HepG2 (cell line): ENCODE measurements around the gene ZNF75A. TPM values are rescaled to one million over a fixed set of nuclear protein-coding genes. Genes with fewer than 3 reads are reported as not detected.

Source experiments
- BRF2 ChIP-seq: sonication (generic); formaldehyde crosslinking; IDR thresholded peaks from 2 replicates; pipeline ENCODE4 v1.8.1; 2022; ENCODE audit warnings: mild to moderate bottlenecking, missing genetic modification reagents
- DR1 ChIP-seq: sonication (generic); formaldehyde crosslinking; IDR thresholded peaks from 2 replicates; pipeline ENCODE4 v1.8.0; 2021; ENCODE audit warnings: mild to moderate bottlenecking, missing genetic modification reagents, inconsistent platforms
- HES4 ChIP-seq: sonication (generic); formaldehyde crosslinking; IDR thresholded peaks from 2 replicates; pipeline ENCODE4 v1.9.0; 2021; ENCODE audit warnings: mild to moderate bottlenecking, missing genetic modification reagents, borderline replicate concordance
- KDM5A ChIP-seq: fragments of 200-600 bp; sonication (generic); IDR thresholded peaks from 2 replicates; pipeline ENCODE4 v1.7.0; 2018; ENCODE audit warnings: antibody characterized with exemption, mild to moderate bottlenecking, low read length, borderline replicate concordance
- NFE2L2 ChIP-seq: fragments of 150-350 bp; IDR thresholded peaks from 2 replicates; pipeline ENCODE4 v1.6.1; 2014; ENCODE audit warnings: low read length
- RBM22 ChIP-seq: fragments of 200-400 bp; formaldehyde crosslinking; optimal IDR thresholded peaks from 2 replicates; pipeline ENCODE3; 2017; ENCODE audit warnings: mild to moderate bottlenecking, low read length, moderate library complexity
- REL ChIP-seq: sonication (generic); formaldehyde crosslinking; conservative IDR thresholded peaks from 2 replicates; pipeline ENCODE4 v1.8.0; 2022; ENCODE audit warnings: mild to moderate bottlenecking, missing genetic modification reagents, moderate library complexity
- SAP130 ChIP-seq: IDR thresholded peaks from 2 replicates; pipeline ENCODE4 v1.6.1; 2016; ENCODE audit warnings: low read depth
- TFAP4 ChIP-seq: sonication (generic); IDR thresholded peaks from 2 replicates; pipeline ENCODE4 v1.6.1; 2016; ENCODE audit warnings: low read depth, borderline replicate concordance
- ZBTB20 ChIP-seq: sonication (generic); formaldehyde crosslinking; IDR thresholded peaks from 2 replicates; pipeline ENCODE4 v1.8.1; 2023; ENCODE audit warnings: missing genetic modification reagents, low read depth, mild to moderate bottlenecking, borderline replicate concordance
- ZBTB7A ChIP-seq: sonication (generic); formaldehyde crosslinking; IDR thresholded peaks from 2 replicates; pipeline ENCODE4 v1.8.0; 2022; ENCODE audit warnings: mild to moderate bottlenecking, missing genetic modification reagents
- ZNF20 ChIP-seq: sonication (generic); formaldehyde crosslinking; IDR thresholded peaks from 2 replicates; pipeline ENCODE4 v1.4.0; 2020; ENCODE audit warnings: mild to moderate bottlenecking, moderate library complexity, missing genetic modification reagents
- ZNF501 ChIP-seq: sonication (generic); formaldehyde crosslinking; IDR thresholded peaks from 2 replicates; pipeline ENCODE4 v1.5.1; 2020; ENCODE audit warnings: mild to moderate bottlenecking, moderate library complexity, missing genetic modification reagents
- ZUFSP ChIP-seq: sonication (generic); formaldehyde crosslinking; IDR thresholded peaks from 2 replicates; pipeline ENCODE4 v1.9.0; 2021; ENCODE audit warnings: missing genetic modification reagents, mild to moderate bottlenecking, borderline replicate concordance
- polyA plus RNA-seq, 8 experiments: library from polyadenylated mRNA; depleted of rRNA in 3 of 8; stranded (reverse) in 7 of 8; unstranded in 1 of 8; fragments of >200 nt; fragmentation: Illumina TruSeq in 4 of 8; extraction: Trizol in 4 of 8; gene quantifications; 2 replicates each; pipeline versions ENCODE4 v1.2.1 to v1.2.3, GENCODE V29; 2011 to 2016; ENCODE audit warnings: low read depth in 4 of 8, missing spikeins in 1 of 8, mixed read lengths in 1 of 8; ENCODE audit not compliant: insufficient read depth in 1 of 8
- total RNA-seq, 5 experiments: library from RNA; depleted of rRNA; stranded (reverse); fragments of >200 nt; fragmentation: Illumina TruSeq; extraction: Trizol; gene quantifications; 2 replicates each; pipeline ENCODE4 v1.2.3, GENCODE V29; 2016; ENCODE audit warnings: low read depth in 1 of 5
- TF ChIP-seq, protein P1 (sequence below): sonication (generic); formaldehyde crosslinking; conservative IDR thresholded peaks from 2 replicates; pipeline ENCODE4 v1.4.0; 2020; ENCODE audit warnings: mild to moderate bottlenecking, missing genetic modification reagents, moderate library complexity
- TF ChIP-seq, protein P2 (sequence below): sonication (generic); formaldehyde crosslinking; IDR thresholded peaks from 2 replicates; pipeline ENCODE4 v1.4.0; 2020; ENCODE audit warnings: missing genetic modification reagents, borderline replicate concordance
- TF ChIP-seq, protein P3 (sequence below): sonication (generic); formaldehyde crosslinking; IDR thresholded peaks from 2 replicates; pipeline ENCODE4 v1.8.1; 2023; ENCODE audit warnings: missing genetic modification reagents, mild to moderate bottlenecking, borderline replicate concordance

Gene ZNF75A
- total and polyA plus RNA-seq, 2 of the 13 experiments (the other 11 are each of a cell fraction or from before 2014, with no cell fraction given) = 1.4 to 2.1 TPM

DNA sequence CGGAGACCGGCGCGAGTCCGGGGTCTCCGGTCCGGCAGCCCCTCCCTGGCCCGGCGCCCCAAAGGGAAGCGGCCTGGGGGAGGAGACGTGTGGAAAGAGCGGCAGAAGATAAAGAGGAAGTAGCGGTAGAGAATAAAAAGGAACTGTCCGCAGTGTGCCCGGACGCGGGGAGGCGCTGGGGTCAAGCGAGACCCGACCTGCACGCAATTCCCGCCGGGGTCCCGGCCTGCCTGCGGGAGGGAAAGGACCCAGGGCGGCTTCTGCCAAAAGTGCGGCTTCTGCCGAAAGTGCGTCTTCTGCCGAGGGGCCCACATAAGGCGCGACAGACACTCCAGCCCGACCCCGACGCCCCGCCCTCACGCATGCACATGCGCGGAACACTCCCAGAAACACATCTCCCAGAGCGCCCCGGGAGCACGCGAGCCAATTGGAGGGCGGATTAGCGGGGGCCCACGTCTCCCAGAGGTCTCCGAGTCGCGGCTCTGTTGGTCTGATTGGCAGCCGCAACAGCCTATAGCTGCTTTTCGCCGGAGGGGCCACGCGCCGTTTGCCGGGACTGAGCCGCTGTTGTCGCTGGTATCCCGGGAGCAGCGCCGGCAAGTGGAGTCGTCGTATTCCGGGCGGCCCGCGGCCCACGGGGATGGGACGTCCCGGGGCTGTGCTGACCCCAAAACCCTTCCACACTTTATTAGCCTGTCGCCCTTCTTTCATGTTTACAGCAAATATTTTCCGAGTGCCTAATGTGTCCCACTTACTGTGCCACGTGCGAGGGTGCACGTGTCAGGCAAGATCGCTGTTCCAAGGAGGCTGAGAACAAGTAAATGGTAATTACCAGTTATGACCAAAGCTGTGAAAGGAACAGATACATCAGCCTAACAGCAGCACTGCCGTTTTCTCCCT, 40.9 kb upstream of the ZNF75A start (continued):
- TF ChIP-seq REL (peak; percentile 51; the same call in 1 of the 2 replicates), TFAP4 (peak; percentile 5; the same call in 1 of the 2 replicates), DR1 (CRISPR knock-in tag) (peak; percentile 80), ZUFSP (no peak), NFE2L2 (no peak), ZBTB20 (CRISPR knock-in tag) (peak; percentile 69; the same call in 1 of the 2 replicates), RBM22 (peak; percentile 53), ZNF501 (CRISPR knock-in tag) (peak; percentile 50; the same call in 1 of the 2 replicates), ZBTB7A (CRISPR knock-in tag) (peak; percentile 83; the same call in 1 of the 2 replicates), HES4 (peak; percentile 91), BRF2 (CRISPR knock-in tag) (peak; percentile 43; the same call in 1 of the 2 replicates), SAP130 (CRISPR knock-in tag) (peak; percentile 92), ZNF20 (CRISPR knock-in tag) (peak; percentile 61; the same call in 1 of the 2 replicates), KDM5A (peak; percentile 59; the same call in 1 of the 2 replicates)
- TF ChIP-seq, protein P1, sequence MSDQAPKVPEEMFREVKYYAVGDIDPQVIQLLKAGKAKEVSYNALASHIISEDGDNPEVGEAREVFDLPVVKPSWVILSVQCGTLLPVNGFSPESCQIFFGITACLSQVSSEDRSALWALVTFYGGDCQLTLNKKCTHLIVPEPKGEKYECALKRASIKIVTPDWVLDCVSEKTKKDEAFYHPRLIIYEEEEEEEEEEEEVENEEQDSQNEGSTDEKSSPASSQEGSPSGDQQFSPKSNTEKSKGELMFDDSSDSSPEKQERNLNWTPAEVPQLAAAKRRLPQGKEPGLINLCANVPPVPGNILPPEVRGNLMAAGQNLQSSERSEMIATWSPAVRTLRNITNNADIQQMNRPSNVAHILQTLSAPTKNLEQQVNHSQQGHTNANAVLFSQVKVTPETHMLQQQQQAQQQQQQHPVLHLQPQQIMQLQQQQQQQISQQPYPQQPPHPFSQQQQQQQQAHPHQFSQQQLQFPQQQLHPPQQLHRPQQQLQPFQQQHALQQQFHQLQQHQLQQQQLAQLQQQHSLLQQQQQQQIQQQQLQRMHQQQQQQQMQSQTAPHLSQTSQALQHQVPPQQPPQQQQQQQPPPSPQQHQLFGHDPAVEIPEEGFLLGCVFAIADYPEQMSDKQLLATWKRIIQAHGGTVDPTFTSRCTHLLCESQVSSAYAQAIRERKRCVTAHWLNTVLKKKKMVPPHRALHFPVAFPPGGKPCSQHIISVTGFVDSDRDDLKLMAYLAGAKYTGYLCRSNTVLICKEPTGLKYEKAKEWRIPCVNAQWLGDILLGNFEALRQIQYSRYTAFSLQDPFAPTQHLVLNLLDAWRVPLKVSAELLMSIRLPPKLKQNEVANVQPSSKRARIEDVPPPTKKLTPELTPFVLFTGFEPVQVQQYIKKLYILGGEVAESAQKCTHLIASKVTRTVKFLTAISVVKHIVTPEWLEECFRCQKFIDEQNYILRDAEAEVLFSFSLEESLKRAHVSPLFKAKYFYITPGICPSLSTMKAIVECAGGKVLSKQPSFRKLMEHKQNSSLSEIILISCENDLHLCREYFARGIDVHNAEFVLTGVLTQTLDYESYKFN = peak; percentile 31; the same call in 1 of the 2 replicates
- TF ChIP-seq, protein P2, sequence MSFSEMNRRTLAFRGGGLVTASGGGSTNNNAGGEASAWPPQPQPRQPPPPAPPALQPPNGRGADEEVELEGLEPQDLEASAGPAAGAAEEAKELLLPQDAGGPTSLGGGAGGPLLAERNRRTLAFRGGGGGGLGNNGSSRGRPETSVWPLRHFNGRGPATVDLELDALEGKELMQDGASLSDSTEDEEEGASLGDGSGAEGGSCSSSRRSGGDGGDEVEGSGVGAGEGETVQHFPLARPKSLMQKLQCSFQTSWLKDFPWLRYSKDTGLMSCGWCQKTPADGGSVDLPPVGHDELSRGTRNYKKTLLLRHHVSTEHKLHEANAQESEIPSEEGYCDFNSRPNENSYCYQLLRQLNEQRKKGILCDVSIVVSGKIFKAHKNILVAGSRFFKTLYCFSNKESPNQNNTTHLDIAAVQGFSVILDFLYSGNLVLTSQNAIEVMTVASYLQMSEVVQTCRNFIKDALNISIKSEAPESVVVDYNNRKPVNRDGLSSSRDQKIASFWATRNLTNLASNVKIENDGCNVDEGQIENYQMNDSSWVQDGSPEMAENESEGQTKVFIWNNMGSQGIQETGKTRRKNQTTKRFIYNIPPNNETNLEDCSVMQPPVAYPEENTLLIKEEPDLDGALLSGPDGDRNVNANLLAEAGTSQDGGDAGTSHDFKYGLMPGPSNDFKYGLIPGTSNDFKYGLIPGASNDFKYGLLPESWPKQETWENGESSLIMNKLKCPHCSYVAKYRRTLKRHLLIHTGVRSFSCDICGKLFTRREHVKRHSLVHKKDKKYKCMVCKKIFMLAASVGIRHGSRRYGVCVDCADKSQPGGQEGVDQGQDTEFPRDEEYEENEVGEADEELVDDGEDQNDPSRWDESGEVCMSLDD (CRISPR knock-in tag) = peak; percentile 16; the same call in 1 of the 2 replicates
- TF ChIP-seq, protein P3, sequence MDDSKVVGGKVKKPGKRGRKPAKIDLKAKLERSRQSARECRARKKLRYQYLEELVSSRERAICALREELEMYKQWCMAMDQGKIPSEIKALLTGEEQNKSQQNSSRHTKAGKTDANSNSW = no peak; the same call in 1 of the 2 replicates
